ENCODE data around the gene NRP2.

DNA sequence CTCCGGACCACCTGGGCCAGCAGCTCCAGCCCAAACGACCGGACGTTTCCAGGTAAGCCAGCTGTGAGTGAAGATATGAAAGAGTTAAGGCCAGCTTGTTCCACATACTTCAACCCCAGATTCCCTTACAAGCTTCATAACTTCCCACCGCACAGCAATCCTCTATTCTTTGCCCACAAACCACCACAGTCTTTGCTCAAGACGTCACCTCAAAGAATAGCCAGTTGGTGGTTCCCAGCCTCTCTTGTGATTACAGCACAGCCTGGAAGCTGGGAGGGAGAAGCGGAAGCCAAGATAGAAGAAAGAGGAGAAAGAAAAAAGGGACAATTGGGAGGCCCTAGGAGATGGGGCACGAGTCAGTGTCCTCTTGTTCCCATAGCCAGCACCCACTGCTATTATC is 70.6 kb downstream of the NRP2 start:
- TF ChIP-seq CTCF (conservative IDR thresholded peaks at IDR 0.05; ENCODE audit: low read length) (no peak), EZH2phosphoT487 (IDR thresholded peaks at IDR 0.05; ENCODE audit: borderline replicate concordance) (no peak)
